ENCODE data around the gene AQP12B.

GRCh38 chr2:240636563-240637115, 46.0 kb downstream of the AQP12B start:
- no peak for TF ChIP-seq POLR2A (IDR thresholded peaks at IDR 0.05; ENCODE audit: extremely low read depth, insufficient read length)
- TF ChIP-seq, protein P1, sequence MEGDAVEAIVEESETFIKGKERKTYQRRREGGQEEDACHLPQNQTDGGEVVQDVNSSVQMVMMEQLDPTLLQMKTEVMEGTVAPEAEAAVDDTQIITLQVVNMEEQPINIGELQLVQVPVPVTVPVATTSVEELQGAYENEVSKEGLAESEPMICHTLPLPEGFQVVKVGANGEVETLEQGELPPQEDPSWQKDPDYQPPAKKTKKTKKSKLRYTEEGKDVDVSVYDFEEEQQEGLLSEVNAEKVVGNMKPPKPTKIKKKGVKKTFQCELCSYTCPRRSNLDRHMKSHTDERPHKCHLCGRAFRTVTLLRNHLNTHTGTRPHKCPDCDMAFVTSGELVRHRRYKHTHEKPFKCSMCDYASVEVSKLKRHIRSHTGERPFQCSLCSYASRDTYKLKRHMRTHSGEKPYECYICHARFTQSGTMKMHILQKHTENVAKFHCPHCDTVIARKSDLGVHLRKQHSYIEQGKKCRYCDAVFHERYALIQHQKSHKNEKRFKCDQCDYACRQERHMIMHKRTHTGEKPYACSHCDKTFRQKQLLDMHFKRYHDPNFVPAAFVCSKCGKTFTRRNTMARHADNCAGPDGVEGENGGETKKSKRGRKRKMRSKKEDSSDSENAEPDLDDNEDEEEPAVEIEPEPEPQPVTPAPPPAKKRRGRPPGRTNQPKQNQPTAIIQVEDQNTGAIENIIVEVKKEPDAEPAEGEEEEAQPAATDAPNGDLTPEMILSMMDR (IDR thresholded peaks at IDR 0.05; ENCODE audit: low read depth, low read length) = no peak
- TF ChIP-seq, protein P2, sequence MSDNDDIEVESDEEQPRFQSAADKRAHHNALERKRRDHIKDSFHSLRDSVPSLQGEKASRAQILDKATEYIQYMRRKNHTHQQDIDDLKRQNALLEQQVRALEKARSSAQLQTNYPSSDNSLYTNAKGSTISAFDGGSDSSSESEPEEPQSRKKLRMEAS (IDR thresholded peaks at IDR 0.05; ENCODE audit: low read depth, low read length) = no peak
- TF ChIP-seq MYC (IDR thresholded peaks at IDR 0.05; ENCODE audit: low read depth, low read length) = no peak

Data from NB4 (cell line).